ENCODE results near the gene FIGNL2.
A peak's percentile ranks its signal among the peaks of the same experiment; 100 is the strongest.
"Not testable (repeated sequence)": the region's sequence is repeated elsewhere in the genome, so short reads cannot be mapped to it uniquely, and the experiment has no call there.

The FIGNL2 gene, protein sequence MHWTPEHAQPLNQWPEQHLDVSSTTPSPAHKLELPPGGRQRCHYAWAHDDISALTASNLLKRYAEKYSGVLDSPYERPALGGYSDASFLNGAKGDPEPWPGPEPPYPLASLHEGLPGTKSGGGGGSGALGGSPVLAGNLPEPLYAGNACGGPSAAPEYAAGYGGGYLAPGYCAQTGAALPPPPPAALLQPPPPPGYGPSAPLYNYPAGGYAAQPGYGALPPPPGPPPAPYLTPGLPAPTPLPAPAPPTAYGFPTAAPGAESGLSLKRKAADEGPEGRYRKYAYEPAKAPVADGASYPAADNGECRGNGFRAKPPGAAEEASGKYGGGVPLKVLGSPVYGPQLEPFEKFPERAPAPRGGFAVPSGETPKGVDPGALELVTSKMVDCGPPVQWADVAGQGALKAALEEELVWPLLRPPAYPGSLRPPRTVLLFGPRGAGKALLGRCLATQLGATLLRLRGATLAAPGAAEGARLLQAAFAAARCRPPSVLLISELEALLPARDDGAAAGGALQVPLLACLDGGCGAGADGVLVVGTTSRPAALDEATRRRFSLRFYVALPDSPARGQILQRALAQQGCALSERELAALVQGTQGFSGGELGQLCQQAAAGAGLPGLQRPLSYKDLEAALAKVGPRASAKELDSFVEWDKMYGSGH
- total RNA-seq = 0.65 to 1.3 reads per million in 2 experiments

DNA sequence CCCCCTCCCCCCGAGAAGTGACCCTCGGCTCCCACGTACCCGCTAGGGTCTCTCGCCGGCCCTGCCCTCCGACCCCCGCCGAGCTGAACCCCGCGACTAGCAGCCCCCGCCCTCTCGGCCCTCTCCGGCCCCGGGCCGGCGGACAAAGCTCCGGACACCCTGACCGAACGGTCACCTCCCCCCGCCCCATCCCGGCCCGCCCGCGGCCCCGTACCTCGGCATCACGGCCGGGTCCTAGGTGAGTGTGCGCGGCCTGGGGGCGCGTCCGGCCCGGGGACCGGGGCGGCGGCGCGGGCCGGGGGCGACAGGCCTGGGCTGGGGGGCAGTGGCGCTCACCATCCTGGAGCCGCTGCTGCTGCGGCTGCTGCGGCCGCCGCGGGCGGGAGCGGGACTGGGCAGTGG, at the start of gene FIGNL2:
Gene FIGNL2 (minus strand): TSS at position 393 of the 402 bp plus-strand sequence. CDS start 26,305 bp downstream, outside the sequence.
- no peak for DNase-seq (ENCODE audit: low read depth)

GRCh38 chr12:51897181-51897580, 48.7 kb upstream of the FIGNL2 start:
- DNase-seq (ENCODE audit: low read depth) = no peak

DNA sequence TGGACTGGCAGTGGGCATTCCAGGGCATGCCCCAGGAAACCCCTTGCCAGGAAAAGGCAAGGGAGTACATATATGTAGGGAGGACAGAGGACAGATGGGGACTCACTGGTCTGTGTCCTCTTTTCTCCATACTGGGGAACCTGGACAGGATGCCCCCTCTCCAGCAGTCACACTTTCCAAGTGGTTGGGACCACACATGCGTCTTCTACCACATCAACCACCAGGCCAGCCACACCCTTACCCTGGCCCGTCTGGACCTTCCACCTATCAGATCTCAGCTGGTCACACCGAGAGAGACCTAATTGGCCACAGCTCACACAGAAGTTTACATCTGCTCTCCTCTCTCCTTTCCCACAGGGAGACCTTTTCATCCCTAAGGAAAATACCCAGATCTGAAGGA, 47.7 kb upstream of the FIGNL2 start:
- no peak for DNase-seq (ENCODE audit: low read depth)

- no peak for DNase-seq (ENCODE audit: low read depth)
Observed at GRCh38 chr12:51895378-51896135, 47.0 kb upstream of the FIGNL2 start.

DNA sequence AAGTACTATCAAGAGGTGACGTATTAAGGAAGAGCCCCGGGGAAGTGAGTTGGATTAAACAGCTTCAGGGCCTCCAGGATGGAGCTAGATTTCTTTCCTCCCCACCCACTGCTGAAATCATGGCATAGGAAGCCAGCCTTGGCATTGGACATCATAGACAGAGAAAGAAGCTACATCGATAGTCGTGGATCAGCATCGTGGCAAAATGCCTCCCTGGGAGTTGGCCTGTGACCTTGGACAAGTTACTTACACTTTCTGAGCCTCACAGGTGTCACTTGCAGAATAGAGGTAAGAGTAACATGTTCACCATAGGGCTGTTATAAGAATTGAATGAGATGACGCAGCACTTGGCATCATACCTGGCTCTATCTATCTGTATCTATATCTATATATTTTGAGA, 45.3 kb upstream of the FIGNL2 start:
- DNase-seq (ENCODE audit: low read depth) = no peak

GRCh38 chr12:51891843-51892242, 43.3 kb upstream of the FIGNL2 start:
- no peak for DNase-seq (ENCODE audit: low read depth)

- no peak for DNase-seq (ENCODE audit: low read depth)
Observed at GRCh38 chr12:51890511-51891171, 42.1 kb upstream of the FIGNL2 start.

GRCh38 chr12:51890133-51890464, 41.6 kb upstream of the FIGNL2 start:
- DNase-seq (ENCODE audit: low read depth) = no peak

- DNase-seq (ENCODE audit: low read depth) = no peak
Observed at GRCh38 chr12:51889216-51890132, 41.0 kb upstream of the FIGNL2 start.

DNA sequence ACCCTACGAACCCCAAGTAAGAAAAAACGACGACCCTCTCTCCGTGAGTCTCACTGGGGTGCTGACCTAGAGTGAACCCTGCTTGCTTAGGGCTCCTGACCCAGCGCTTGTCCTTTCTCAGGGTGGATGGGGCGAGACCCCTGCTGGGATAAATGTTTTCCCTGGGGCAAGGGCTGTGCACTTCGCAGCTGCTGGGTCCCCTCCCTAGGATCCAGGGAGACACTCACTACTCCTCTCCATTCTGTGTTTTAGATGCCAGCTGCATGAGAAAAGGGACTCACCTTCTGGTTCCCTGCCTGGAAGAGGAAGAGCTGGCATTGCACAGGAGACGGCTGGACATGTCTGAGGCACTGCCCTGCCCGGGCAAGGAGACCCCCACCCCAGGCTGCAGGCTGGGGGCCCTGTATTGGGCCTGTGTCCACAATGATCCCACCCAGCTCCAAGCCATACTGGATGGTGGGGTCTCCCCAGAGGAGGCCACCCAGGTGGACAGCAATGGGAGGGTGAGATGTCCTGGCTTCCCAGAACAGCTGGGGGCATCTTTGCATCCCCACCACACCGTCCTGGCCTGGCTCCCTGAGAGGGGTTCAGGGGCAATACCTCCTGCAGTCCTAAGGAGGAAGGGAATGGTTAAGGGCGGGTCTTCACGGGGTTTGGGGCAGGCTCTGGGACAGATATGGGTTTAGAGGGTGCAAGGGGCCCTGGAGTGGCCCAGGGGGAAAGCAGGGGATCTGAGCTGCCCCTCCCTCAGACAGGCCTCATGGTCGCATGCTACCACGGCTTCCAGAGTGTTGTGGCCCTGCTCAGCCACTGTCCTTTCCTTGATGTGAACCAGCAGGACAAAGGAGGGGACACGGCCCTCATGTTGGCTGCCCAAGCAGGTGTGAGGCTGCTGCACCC, 40.0 kb upstream of the FIGNL2 start:
- DNase-seq (ENCODE audit: low read depth) = no peak

DNA sequence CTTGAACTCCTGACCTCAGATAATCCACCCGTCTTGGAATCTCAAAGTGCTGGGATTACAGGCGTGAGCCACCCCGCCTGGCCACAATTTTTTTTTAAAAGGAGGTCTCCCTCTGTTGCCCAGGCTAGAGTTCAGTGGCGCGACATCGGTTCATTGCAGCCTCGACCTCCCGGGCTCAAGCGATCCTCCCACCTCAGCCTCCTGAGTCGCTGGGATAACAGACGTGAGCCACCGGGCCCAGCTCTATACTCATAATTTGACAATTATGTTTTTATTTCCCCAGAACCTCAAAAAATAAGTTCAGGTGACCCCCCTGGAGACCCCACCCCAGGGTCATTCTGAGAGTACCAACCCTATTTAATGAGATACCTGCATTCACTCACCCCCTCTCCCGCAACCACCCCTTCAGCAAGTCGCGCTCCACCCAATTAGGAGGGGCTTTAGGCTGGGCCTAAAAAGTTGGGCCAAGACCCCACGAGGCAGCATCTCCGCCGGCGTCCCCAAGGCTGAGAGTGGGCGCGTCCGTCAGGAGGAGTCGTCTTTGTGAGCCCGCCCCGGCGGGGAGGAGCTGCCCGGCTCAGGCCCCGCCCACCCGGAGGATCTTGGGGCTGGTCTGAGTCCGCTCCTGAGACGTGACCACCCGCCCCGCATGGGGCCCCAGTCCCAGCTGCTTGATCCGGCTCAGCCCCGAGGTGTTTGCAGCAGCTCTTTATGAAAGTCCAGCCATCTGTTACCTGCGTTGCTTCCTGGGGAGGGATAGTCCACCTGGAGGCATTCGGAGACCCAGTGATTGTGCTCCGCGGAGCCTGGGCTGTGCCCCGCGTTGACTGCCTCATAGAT, 39.2 kb upstream of the FIGNL2 start, which contains the start of gene ANKRD33:
Gene ANKRD33 (plus strand): TSS at position 628 of the 840 bp plus-strand sequence. CDS start 84 bp downstream, at position 712.
- DNase-seq (ENCODE audit: low read depth) = no peak

GRCh38 chr12:51886021-51886710, 37.6 kb upstream of the FIGNL2 start:
- peak; percentile 21 for DNase-seq (ENCODE audit: low read depth)

DNA sequence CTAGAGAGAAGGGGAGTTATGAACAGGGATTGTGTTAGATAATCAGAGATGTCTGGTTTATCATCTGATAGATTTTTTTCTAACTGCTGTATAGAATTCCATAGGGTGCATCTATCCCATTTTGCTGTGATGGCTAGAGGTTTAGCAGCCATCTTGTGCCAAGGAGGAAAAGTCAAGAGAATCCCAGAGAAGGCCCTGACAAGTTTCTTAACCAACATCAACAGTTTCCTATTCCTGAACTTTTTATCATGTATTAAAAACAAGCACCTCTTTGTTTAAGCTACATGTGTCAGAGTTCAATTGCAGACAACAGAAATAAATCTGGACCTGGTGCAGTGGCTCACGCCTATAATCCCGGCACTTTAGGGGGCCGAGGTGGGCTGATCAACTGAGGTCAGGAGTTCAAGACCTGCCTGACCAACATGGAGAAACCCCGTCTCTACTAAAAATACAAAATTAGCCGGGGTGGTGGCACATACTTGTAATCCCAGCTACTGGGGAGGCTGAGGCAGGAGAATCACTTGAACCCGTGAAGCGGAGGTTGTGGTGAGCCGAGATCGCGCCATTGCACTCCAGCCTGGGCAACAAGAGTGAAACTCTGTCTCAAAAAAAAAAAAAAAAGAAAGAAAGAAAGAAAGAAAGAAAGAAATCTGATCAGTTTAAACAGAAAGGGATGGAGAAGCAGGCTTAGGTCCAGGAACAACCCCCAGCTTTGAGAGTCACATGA, 36.9 kb upstream of the FIGNL2 start:
- DNase-seq (ENCODE audit: low read depth) = not testable (repeated sequence)

DNA sequence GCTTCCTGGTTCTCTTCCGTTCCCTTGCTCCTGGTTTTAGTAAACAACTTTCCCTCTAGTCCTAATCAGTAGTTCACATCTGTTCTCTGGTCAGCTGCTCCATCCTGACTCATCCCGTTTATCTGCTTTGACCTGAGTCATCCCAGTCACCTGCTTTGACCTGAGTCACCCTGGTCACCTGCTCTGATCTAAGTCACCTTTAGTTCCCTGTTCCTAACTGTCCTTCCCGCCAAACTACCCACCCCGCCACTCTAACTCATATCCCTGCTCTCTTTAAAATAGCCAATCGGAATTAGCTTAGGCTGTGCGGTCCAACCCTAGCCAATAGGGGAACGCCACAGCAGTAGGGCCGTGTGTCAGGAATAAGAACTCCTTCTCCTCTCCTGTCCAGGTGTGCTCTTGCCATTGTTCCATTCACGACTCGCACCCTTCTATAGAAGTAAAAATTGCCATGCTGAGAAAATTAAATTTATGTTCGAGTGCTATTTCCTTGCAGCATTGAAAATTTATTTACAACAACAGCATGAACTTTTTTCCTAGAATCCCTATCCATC, 36.2 kb upstream of the FIGNL2 start:
- DNase-seq (ENCODE audit: low read depth) = no peak

DNA sequence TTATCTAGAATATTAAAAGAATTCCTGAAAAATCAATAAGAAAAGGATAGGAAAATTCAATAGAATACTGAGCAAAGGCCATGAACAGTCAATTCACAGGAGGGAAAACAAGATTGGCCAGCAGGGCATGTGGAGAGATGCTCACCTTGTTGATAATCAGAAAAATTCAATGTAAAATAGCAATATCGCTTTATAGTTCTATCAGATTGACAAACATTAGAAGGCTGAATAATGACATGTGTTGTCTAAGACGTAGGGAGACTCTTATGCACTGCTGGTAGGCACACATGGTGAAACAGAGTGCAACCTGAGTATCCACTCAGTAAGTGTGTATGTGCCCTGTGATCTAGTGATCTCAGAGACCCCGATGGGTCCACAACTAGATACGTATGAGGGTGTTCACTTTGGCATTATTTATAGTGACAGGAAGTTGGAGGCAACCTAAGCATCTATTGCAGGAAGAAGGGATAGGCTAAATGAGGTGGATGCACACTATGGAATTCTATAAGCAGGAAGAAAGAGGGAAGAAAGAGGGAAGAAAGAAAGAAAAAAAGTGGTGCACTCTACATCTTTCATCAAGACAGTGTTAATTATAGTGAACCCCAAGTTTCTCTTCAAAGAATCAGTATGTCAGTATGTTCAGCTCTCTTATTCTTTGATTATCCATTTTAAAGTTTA, 35.6 kb upstream of the FIGNL2 start:
- no peak for DNase-seq (ENCODE audit: low read depth)

DNA sequence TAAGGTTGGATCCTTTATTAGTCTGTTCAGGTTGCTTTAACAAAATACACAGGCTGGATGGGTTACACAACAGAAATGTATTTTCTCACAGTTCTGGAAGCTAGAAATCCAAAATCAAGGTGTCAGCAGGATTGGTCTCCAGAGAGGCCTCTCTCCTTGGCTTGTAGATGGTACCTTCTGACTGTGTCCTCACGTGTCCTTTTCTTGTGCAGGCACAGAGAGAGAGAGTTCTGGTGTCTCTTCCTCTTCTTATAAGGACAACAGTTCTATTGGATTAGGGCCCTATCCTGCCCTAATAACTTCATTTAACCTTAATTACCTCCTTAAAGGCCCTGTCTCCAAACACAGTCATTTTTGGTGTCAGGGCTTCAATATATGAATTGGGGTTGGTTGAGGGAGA, 34.8 kb upstream of the FIGNL2 start:
- DNase-seq (ENCODE audit: low read depth) = no peak

DNA sequence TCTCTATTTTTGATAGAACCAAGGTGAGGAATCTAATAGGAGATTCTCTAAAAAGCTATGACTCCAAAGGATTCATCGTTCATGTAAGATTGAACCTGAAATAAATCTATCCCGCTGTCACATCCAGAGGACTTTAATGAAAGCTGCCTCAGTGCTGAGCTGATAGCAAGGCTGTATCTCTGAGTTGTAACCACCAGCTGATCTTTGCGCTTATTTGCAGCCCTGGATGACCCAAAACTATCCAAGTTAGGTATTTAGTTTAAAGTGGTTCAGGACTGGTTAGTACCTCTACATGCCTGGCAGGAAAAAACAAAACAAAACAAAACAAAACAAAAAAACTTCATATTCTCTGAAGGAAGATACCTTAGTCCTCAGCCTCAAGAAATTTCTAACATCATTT, 30.6 kb upstream of the FIGNL2 start:
- no peak for DNase-seq (ENCODE audit: low read depth)
